RPMI7951 (cell line): Measurements from ENCODE around the gene PFN3. TPM values are rescaled to one million over a fixed set of nuclear protein-coding genes. Genes with fewer than 3 reads are reported as not detected.

Experiments
- DNase-seq: peaks from one replicate; pipeline ENCODE4 v3.0.0-alpha.2; 2012; ENCODE audit warnings: low read depth
- total RNA-seq: library from RNA; depleted of rRNA; stranded (reverse); fragments of >200 nt; shearing (Covaris generic); gene quantifications from 2 replicates; pipeline ENCODE4 v1.2.3, GENCODE V29; 2014

PFN3 gene
- total RNA-seq, 1 experiment from 2014 or later = not detected

GRCh38 chr5:177373806-177374205 is 26.7 kb downstream of the PFN3 start:
- no peak for DNase-seq

GRCh38 chr5:177372910-177373309 is 27.6 kb downstream of the PFN3 start:
- no peak for DNase-seq

GRCh38 chr5:177372034-177372896 is 28.2 kb downstream of the PFN3 start:
- no peak for DNase-seq

GRCh38 chr5:177371120-177372033 is 29.1 kb downstream of the PFN3 start:
- DNase-seq = no peak

- DNase-seq = peak; percentile 35
These were observed 29.9 kb downstream of the PFN3 start for GRCh38 chr5:177370488-177371119.

- no peak for DNase-seq
These were observed 30.6 kb downstream of the PFN3 start for GRCh38 chr5:177369645-177370440.

GRCh38 chr5:177368869-177369644 is 31.4 kb downstream of the PFN3 start:
- DNase-seq = peak; percentile 10

- no peak for DNase-seq
These were observed 32.2 kb downstream of the PFN3 start for GRCh38 chr5:177367981-177368868.

GRCh38 chr5:177367323-177367848 is 33.1 kb downstream of the PFN3 start:
- DNase-seq = no peak

GRCh38 chr5:177366528-177367322 is 33.7 kb downstream of the PFN3 start:
- peak; percentile 44 for DNase-seq

GRCh38 chr5:177365845-177366527 is 34.5 kb downstream of the PFN3 start:
- no peak for DNase-seq

- DNase-seq = no peak
These were observed 36.1 kb downstream of the PFN3 start for GRCh38 chr5:177364159-177364962.

GRCh38 chr5:177363565-177363964 is 36.9 kb downstream of the PFN3 start:
- DNase-seq = no peak

GRCh38 chr5:177362610-177363507 is 37.6 kb downstream of the PFN3 start:
- peak; percentile 40 for DNase-seq

GRCh38 chr5:177362292-177362609 is 38.2 kb downstream of the PFN3 start:
- no peak for DNase-seq
